ENCODE data around the gene ROR2. TPM values are rescaled to one million over a fixed set of nuclear protein-coding genes. Genes with fewer than 3 reads are reported as not detected.

Gene ROR2
- total RNA-seq, 1 experiment from 2014 or later, result not detected

DNA sequence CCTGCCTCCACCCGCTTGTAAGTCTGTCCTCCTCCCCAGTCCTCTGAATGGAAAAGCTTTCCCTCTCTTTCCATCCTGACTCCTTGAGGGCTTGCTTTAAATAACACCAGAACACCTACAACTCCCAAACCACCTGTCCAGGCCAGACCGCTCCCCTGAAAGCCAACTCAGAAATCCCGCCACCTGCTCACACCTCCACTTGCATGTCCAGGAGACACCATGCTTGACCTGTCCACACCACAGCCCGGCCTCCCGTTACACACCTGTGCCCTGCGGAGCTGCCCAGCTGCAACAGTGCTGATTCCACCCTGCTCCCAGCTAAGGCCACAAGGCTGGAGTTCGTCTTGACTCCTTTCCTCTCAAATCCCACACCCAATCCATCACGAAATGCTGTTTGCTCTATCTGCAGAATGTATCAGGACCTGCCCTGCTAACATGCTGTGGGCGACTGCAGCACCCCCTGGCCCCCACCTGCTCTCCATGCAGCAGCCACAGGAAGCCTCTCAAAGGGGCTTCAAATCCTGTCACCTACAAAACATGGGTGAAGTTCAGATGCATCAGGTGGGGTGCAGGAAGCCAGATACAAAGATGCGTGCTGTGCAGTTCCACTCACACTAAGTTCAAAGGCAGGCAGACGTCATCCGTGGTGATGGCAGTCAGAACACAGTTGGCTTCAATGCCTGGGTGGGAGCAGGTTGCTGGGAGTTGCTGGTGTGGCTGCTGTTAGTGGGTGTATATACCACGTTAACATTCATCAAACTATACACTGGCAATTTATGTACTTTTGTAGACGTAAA, 166.0 kb downstream of the ROR2 start:
- no peak for DNase-seq
- CTCF ChIA-PET, result no interaction called here
- Mint-ChIP-seq H3K4me3 (ENCODE audit: low read depth, unreplicated experiment) (no peak overlapping the region), H3K4me1 (ENCODE audit: low read depth, unreplicated experiment) (no peaks in the 10 kb centered on the region), H3K36me3 (ENCODE audit: insufficient read depth, unreplicated experiment) (no peaks in the 10 kb centered on the region), H3K9me3 (ENCODE audit: low read depth, unreplicated experiment) (no peaks in the 10 kb centered on the region), H3K27me3 (ENCODE audit: unreplicated experiment) (peaks cover 70% of the 10 kb centered on the region), H3K27ac (ENCODE audit: unreplicated experiment) (no peak overlapping the region)
- intact Hi-C loops (cut with micrococcal nuclease; ENCODE audit: unreplicated experiment), result no loop called here
- no TSS peak for BruUV-seq (replicated peaks)
- TF ChIP-seq, protein P1, sequence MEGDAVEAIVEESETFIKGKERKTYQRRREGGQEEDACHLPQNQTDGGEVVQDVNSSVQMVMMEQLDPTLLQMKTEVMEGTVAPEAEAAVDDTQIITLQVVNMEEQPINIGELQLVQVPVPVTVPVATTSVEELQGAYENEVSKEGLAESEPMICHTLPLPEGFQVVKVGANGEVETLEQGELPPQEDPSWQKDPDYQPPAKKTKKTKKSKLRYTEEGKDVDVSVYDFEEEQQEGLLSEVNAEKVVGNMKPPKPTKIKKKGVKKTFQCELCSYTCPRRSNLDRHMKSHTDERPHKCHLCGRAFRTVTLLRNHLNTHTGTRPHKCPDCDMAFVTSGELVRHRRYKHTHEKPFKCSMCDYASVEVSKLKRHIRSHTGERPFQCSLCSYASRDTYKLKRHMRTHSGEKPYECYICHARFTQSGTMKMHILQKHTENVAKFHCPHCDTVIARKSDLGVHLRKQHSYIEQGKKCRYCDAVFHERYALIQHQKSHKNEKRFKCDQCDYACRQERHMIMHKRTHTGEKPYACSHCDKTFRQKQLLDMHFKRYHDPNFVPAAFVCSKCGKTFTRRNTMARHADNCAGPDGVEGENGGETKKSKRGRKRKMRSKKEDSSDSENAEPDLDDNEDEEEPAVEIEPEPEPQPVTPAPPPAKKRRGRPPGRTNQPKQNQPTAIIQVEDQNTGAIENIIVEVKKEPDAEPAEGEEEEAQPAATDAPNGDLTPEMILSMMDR (IDR thresholded peaks at IDR 0.05; ENCODE audit: unreplicated experiment), result no peak

DNA sequence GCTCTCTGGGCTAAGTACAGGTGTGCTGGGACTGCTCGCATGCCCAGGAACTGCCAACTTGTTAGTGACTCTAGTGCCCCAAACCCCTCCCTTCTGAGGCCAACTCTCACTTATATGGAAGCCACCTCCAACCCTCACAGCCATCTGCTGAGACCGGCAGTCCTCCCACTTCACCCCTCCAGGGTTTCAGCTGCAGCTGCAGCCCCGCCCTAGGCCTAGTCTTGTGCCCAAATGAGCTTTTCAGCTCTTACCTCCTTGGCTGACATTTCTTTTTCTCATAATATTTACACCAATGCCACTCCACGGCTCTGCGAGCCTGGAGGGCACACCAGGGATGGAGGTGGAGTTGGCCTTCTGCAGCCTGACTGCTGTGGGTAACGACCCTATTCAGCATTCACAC, 166.6 kb downstream of the ROR2 start:
- Mint-ChIP-seq H3K4me1 (ENCODE audit: low read depth, unreplicated experiment) (no peaks in the 10 kb centered on the region), H3K4me3 (ENCODE audit: low read depth, unreplicated experiment) (no peak overlapping the region), H3K27me3 (ENCODE audit: unreplicated experiment) (peaks cover 74% of the 10 kb centered on the region), H3K36me3 (ENCODE audit: insufficient read depth, unreplicated experiment) (no peaks in the 10 kb centered on the region), H3K9me3 (ENCODE audit: low read depth, unreplicated experiment) (no peaks in the 10 kb centered on the region), H3K27ac (ENCODE audit: unreplicated experiment) (no peak overlapping the region)
- CTCF ChIA-PET, result no interaction called here
- BruUV-seq (replicated peaks), result no TSS peak
- no peak for DNase-seq
- TF ChIP-seq, protein P1 (IDR thresholded peaks at IDR 0.05; ENCODE audit: unreplicated experiment), result no peak
- intact Hi-C loops (cut with micrococcal nuclease; ENCODE audit: unreplicated experiment), result no loop called here

DNA sequence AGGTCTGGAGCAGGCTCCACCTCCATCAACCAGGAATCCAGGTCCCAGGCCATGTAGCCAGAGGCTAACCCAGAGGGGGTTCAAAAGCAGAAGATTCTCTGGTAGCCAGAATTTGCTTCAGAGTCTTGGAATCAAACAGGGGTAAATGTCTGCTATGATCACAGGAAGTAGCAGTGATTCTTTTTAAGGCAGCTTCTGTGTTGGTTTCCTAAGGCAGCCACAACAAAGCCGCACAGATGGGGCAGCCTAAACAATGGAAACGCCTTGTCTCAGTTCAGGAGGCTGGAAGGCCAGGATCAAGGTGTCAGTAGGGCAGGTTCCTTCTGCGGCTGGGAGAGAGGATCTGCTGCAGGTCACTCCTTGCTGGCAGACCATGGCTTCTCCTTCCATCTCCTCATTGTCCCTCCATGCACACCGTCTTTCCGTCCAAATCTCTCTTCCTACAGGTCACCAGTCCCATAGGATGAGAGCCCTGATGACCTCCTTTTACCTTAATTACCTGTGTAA, 167.3 kb downstream of the ROR2 start:
- Mint-ChIP-seq H3K4me3 (ENCODE audit: low read depth, unreplicated experiment) (no peak overlapping the region), H3K9me3 (ENCODE audit: low read depth, unreplicated experiment) (no peaks in the 10 kb centered on the region), H3K4me1 (ENCODE audit: low read depth, unreplicated experiment) (no peaks in the 10 kb centered on the region), H3K27ac (ENCODE audit: unreplicated experiment) (no peak overlapping the region), H3K27me3 (ENCODE audit: unreplicated experiment) (peaks cover 74% of the 10 kb centered on the region), H3K36me3 (ENCODE audit: insufficient read depth, unreplicated experiment) (no peaks in the 10 kb centered on the region)
- intact Hi-C loops (cut with micrococcal nuclease; ENCODE audit: unreplicated experiment), result no loop called here
- TF ChIP-seq, protein P1 (IDR thresholded peaks at IDR 0.05; ENCODE audit: unreplicated experiment), result no peak
- CTCF ChIA-PET, result no interaction called here
- no TSS peak for BruUV-seq (replicated peaks)
- no peak for DNase-seq

DNA sequence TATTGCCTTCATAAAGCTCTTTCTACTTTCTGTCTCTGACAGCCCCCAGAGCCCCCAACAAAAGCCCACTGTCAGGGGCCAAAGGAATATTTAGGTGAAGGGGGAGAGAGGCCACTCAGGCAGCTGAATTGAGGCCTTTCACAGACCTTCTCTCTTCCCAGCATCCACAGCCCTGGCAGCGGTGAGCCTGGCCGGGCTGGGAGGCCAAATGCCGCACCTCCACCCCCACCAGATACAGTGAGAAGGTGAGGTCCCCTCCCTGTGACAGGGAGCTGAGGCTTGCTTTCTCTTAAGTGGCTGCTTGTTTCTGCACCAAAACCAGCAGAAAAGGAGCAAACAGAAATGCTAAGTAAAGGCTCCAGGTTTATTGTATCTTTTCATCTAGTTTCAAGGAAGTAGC, 168.1 kb downstream of the ROR2 start:
- TF ChIP-seq, protein P1 (IDR thresholded peaks at IDR 0.05; ENCODE audit: unreplicated experiment), result no peak
- Mint-ChIP-seq H3K27me3 (ENCODE audit: unreplicated experiment) (peaks cover 74% of the 10 kb centered on the region), H3K9me3 (ENCODE audit: low read depth, unreplicated experiment) (no peaks in the 10 kb centered on the region), H3K36me3 (ENCODE audit: insufficient read depth, unreplicated experiment) (no peaks in the 10 kb centered on the region), H3K27ac (ENCODE audit: unreplicated experiment) (no peak overlapping the region), H3K4me3 (ENCODE audit: low read depth, unreplicated experiment) (no peak overlapping the region), H3K4me1 (ENCODE audit: low read depth, unreplicated experiment) (no peaks in the 10 kb centered on the region)
- CTCF ChIA-PET, result no interaction called here
- no peak for DNase-seq
- intact Hi-C loops (cut with micrococcal nuclease; ENCODE audit: unreplicated experiment), result no loop called here
- no TSS peak for BruUV-seq (replicated peaks)
